HCT116 (cell line): ENCODE measurements around the gene EIF3F. TPM values are rescaled to one million over a fixed set of nuclear protein-coding genes. Genes with fewer than 3 reads are reported as not detected.

ENCODE experiments used
- ATAC-seq: fragments of 200-7000 bp; cut with Tn5 transposase; 2 replicates; pipeline ENCODE4 v1.9.1; 2020; ENCODE audit warnings: mild to moderate bottlenecking, moderate library complexity
- BruUV-seq: library from RNA; stranded (reverse); fragments of 400-500 nt; replicated peaks from 2 replicates; lab custom pipeline; 2021; lab: Mats Ljungman, UMichigan
- CTCF ChIA-PET: fragments of 300-600 bp; sonication (Branson Sonifier 250); formaldehyde crosslinking; loops from one replicate; lab custom pipeline; 2021; ENCODE audit warnings: antibody characterized with exemption; lab: Charles Lee
- POLR2A ChIA-PET: fragments of 300-600, 350-600 bp; sonication (Branson Sonifier 250); formaldehyde crosslinking; loops from one replicate; lab custom pipeline; 2021; ENCODE audit warnings: antibody characterized with exemption; lab: Charles Lee
- RAD21 ChIA-PET, 2 experiments: fragments of 300-600 bp; sonication (Branson Sonifier 250); formaldehyde crosslinking; loops; one replicate each; lab custom pipeline; 2023; ENCODE audit warnings: low total read pairs in 2 of 2; ENCODE audit not compliant: uncharacterized antibody in 2 of 2, unreplicated experiment in 2 of 2, low non-redundant PET in 1 of 2; lab: Charles Lee
- DNase-seq: peaks from one replicate; pipeline ENCODE4 v3.0.0-alpha.2; 2010; ENCODE audit warnings: low read depth, low spot score
- H2AFZ ChIP-seq: fragments of 200-600 bp; shearing (Covaris generic), sonication (generic); 2 replicates; pipeline ENCODE4 v1.6.1; 2017; ENCODE audit warnings: low read depth, mixed run types, mixed read lengths, antibody characterized with exemption, low read length; ENCODE audit not compliant: poor library complexity, severe bottlenecking
- H3K27ac ChIP-seq: 2 replicates; pipeline ENCODE4 v1.5.1; 2012; ENCODE audit warnings: low read depth, low read length
- H3K27me3 ChIP-seq: fragments of 200-600 bp; sonication (generic); 2 replicates; pipeline ENCODE4 v1.6.1; 2016; ENCODE audit warnings: mixed run types, low read length, mixed read lengths; ENCODE audit not compliant: insufficient read depth
- H3K36me3 ChIP-seq, 2 experiments: fragments of 200-500 bp in 1 of 2; fragments of 200-600 bp in 1 of 2; sonication (Bioruptor generic) in 1 of 2; sonication (generic) in 1 of 2; 2 replicates each; pipeline versions ENCODE4 v1.5.1 to v1.6.1; 2014 to 2016; ENCODE audit warnings: low read length in 2 of 2, inconsistent platforms in 1 of 2, mixed read lengths in 1 of 2, mixed run types in 1 of 2; ENCODE audit not compliant: insufficient read depth in 2 of 2, control insufficient read depth in 1 of 2
- H3K4me1 ChIP-seq, 2 experiments: fragments of 200-600 bp in 1 of 2; sonication (generic) in 1 of 2; 2 replicates each; pipeline versions ENCODE4 v1.5.1 to v1.6.1; 2012 to 2017; ENCODE audit warnings: low read length in 2 of 2, inconsistent platforms in 1 of 2, mild to moderate bottlenecking in 1 of 2, mixed read lengths in 1 of 2, mixed run types in 1 of 2, moderate library complexity in 1 of 2; ENCODE audit not compliant: insufficient read depth in 2 of 2, control insufficient read depth in 1 of 2
- H3K4me2 ChIP-seq: fragments of 200-600 bp; sonication (generic); 2 replicates; pipeline ENCODE4 v1.6.1; 2017; ENCODE audit warnings: mixed run types, low read length, mixed read lengths
- H3K4me3 ChIP-seq, 2 experiments: fragments of 200-600 bp in 1 of 2; sonication (generic) in 1 of 2; replicated peaks in 1 of 2; 2 replicates each; pipeline ENCODE4 v1.5.1; 2011 to 2016; ENCODE audit warnings: low read length in 2 of 2, control low read depth in 1 of 2, low read depth in 1 of 2, mild to moderate bottlenecking in 1 of 2, mixed read lengths in 1 of 2, mixed run types in 1 of 2
- H3K79me2 ChIP-seq: fragments of 200-600 bp; sonication (generic); 2 replicates; pipeline ENCODE4 v1.6.1; 2017; ENCODE audit warnings: mild to moderate bottlenecking, mixed run types, low read length, moderate library complexity, mixed read lengths; ENCODE audit not compliant: insufficient read depth
- H3K9ac ChIP-seq: fragments of 200-600 bp; sonication (generic); 2 replicates; pipeline ENCODE4 v1.6.1; 2016; ENCODE audit warnings: low read length, mixed read lengths
- H3K9me2 ChIP-seq: fragments of 200-600 bp; sonication (generic), shearing (Covaris generic); 2 replicates; pipeline ENCODE4 v1.6.1; 2017; ENCODE audit warnings: mixed run types, mild to moderate bottlenecking, moderate library complexity; ENCODE audit not compliant: insufficient read depth
- H3K9me3 ChIP-seq, 2 experiments: fragments of 200-500 bp in 1 of 2; fragments of 200-600 bp in 1 of 2; sonication (Bioruptor generic) in 1 of 2; sonication (generic) in 1 of 2; 2 replicates each; pipeline ENCODE4 v1.6.1; 2014 to 2017; ENCODE audit warnings: low read length in 2 of 2, mixed read lengths in 2 of 2, inconsistent platforms in 1 of 2, low read depth in 1 of 2, mild to moderate bottlenecking in 1 of 2, mixed run types in 1 of 2, moderate library complexity in 1 of 2; ENCODE audit not compliant: control insufficient read depth in 1 of 2, insufficient read depth in 1 of 2
- H4K20me1 ChIP-seq: fragments of 200-600 bp; sonication (generic), shearing (Covaris generic); 2 replicates; pipeline ENCODE4 v1.6.1; 2017; ENCODE audit warnings: mixed run types, mild to moderate bottlenecking, moderate library complexity; ENCODE audit not compliant: insufficient read depth
- CEBPB ChIP-seq: IDR thresholded peaks from 2 replicates; pipeline ENCODE4 v1.6.1; 2012; ENCODE audit warnings: low read depth
- EGR1 ChIP-seq: IDR thresholded peaks from 2 replicates; pipeline ENCODE4 v1.6.1; 2012; ENCODE audit warnings: low read depth
- ELF1 ChIP-seq: IDR thresholded peaks from 2 replicates; pipeline ENCODE4 v1.6.1; 2012; ENCODE audit warnings: low read depth, borderline replicate concordance
- FOSL1 ChIP-seq: IDR thresholded peaks from 2 replicates; pipeline ENCODE4 v1.6.1; 2012; ENCODE audit warnings: low read depth
- JUND ChIP-seq: IDR thresholded peaks from 2 replicates; pipeline ENCODE4 v1.6.1; 2012
- POLR2A ChIP-seq: IDR thresholded peaks from 2 replicates; pipeline ENCODE4 v1.7.0; 2011; ENCODE audit warnings: borderline replicate concordance; ENCODE audit not compliant: insufficient read depth, insufficient read length; ENCODE audit errors: extremely low read depth
- POLR2AphosphoS5 ChIP-seq: IDR thresholded peaks from 2 replicates; pipeline ENCODE4 v1.6.1; 2011; ENCODE audit warnings: mild to moderate bottlenecking, low read depth, low read length, moderate library complexity
- SP1 ChIP-seq: IDR thresholded peaks from 2 replicates; pipeline ENCODE4 v1.6.1; 2012; ENCODE audit warnings: low read depth
- SRF ChIP-seq: IDR thresholded peaks from 2 replicates; pipeline ENCODE4 v1.6.1; 2012; ENCODE audit warnings: low read depth
- TCF7L2 ChIP-seq: IDR thresholded peaks from 2 replicates; pipeline ENCODE4 v1.7.0; 2011; ENCODE audit warnings: borderline replicate concordance, inconsistent platforms; ENCODE audit not compliant: insufficient read depth, insufficient read length; ENCODE audit errors: extremely low read depth
- ZFX ChIP-seq: fragments of 450-650 bp; IDR thresholded peaks from 2 replicates; pipeline ENCODE4 v1.6.1; 2017
- intact Hi-C: fragments of 100-400 bp; cut with micrococcal nuclease; formaldehyde crosslinking; loops from 2 replicates; pipeline ENCODE4 v1.10.0; 2022
- total RNA-seq: library from RNA; stranded (reverse); gene quantifications from one replicate; pipeline ENCODE4 v1.2.1, GENCODE V29; 2021; ENCODE audit not compliant: unreplicated experiment
- TF ChIP-seq, protein P1 (sequence below), 3 experiments: fragments of 200-600 bp in 1 of 3; sonication (generic) in 1 of 3; IDR thresholded peaks in 2 of 3; conservative IDR thresholded peaks in 1 of 3; 2 replicates each; pipeline ENCODE4 v1.5.1; 2012 to 2017; ENCODE audit warnings: low read depth in 2 of 3, low read length in 2 of 3, antibody characterized with exemption in 1 of 3, borderline replicate concordance in 1 of 3, control low read depth in 1 of 3, mild to moderate bottlenecking in 1 of 3, mixed read lengths in 1 of 3, mixed run types in 1 of 3, moderate library complexity in 1 of 3; ENCODE audit not compliant: insufficient read depth in 1 of 3
- TF ChIP-seq, protein P2 (sequence below): IDR thresholded peaks from 2 replicates; pipeline ENCODE4 v1.6.1; 2012
- TF ChIP-seq, protein P3 (sequence below): IDR thresholded peaks from 2 replicates; pipeline ENCODE4 v1.6.1; 2012; ENCODE audit warnings: low read depth

Gene EIF3F
- total RNA-seq, 1 experiment from 2014 or later: 313 TPM

DNA sequence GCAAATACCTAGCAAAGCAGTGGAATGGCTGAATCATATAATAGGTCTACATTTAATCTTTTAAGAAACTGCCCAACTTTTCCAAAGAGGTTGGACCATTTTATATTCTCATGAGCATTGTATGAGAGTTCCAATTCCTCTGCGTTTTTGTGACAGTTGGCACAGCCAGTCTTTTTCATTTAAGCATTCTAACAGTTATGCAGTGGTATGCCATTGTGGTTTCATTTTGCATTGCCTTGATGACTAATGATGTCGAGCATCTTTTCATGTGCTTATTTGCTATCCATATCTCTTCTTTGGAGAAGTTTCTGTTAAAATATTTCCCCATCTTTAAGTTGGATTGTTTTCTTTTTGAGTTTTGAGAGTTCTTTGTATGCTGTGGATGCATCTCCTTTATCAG, 38.7 kb downstream of the EIF3F start:
- no peak for ATAC-seq
- intact Hi-C loops: no loop called here
- no peaks in the 10 kb centered on the region for H4K20me1 ChIP-seq
- TF ChIP-seq ELF1: no peak
- no peak for TF ChIP-seq TCF7L2
- TF ChIP-seq, protein P1, sequence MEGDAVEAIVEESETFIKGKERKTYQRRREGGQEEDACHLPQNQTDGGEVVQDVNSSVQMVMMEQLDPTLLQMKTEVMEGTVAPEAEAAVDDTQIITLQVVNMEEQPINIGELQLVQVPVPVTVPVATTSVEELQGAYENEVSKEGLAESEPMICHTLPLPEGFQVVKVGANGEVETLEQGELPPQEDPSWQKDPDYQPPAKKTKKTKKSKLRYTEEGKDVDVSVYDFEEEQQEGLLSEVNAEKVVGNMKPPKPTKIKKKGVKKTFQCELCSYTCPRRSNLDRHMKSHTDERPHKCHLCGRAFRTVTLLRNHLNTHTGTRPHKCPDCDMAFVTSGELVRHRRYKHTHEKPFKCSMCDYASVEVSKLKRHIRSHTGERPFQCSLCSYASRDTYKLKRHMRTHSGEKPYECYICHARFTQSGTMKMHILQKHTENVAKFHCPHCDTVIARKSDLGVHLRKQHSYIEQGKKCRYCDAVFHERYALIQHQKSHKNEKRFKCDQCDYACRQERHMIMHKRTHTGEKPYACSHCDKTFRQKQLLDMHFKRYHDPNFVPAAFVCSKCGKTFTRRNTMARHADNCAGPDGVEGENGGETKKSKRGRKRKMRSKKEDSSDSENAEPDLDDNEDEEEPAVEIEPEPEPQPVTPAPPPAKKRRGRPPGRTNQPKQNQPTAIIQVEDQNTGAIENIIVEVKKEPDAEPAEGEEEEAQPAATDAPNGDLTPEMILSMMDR (IDR thresholded peaks at IDR 0.05 in 2 of 3, conservative IDR thresholded peaks at IDR 0.05 in 1 of 3; ENCODE audit: borderline replicate concordance in 1 of 3, insufficient read depth in 1 of 3, low read depth in 2 of 3, low read length in 2 of 3): no peak
- TF ChIP-seq, protein P2, sequence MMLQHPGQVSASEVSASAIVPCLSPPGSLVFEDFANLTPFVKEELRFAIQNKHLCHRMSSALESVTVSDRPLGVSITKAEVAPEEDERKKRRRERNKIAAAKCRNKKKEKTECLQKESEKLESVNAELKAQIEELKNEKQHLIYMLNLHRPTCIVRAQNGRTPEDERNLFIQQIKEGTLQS: no peak
- TF ChIP-seq POLR2AphosphoS5: no peak
- TF ChIP-seq POLR2A: no peak
- H3K4me2 ChIP-seq: no peak overlapping the region
- no peaks in the 10 kb centered on the region for H3K79me2 ChIP-seq
- CTCF ChIA-PET: no interaction called here
- H3K4me3 ChIP-seq: no peak overlapping the region
- no peaks in the 10 kb centered on the region for H3K9me2 ChIP-seq
- no peak for DNase-seq
- H3K9ac ChIP-seq: no peak overlapping the region
- no peaks in the 10 kb centered on the region for H3K9me3 ChIP-seq
- BruUV-seq: no TSS peak
- H3K36me3 ChIP-seq: no peaks in the 10 kb centered on the region
- no peak overlapping the region for H3K27ac ChIP-seq
- POLR2A ChIA-PET: no interaction called here
- H2AFZ ChIP-seq: no peak overlapping the region
- no peaks in the 10 kb centered on the region; the same call in 1 of the 2 replicates for H3K27me3 ChIP-seq
- RAD21 ChIA-PET: no interaction called here
- H3K4me1 ChIP-seq: no peaks in the 10 kb centered on the region

DNA sequence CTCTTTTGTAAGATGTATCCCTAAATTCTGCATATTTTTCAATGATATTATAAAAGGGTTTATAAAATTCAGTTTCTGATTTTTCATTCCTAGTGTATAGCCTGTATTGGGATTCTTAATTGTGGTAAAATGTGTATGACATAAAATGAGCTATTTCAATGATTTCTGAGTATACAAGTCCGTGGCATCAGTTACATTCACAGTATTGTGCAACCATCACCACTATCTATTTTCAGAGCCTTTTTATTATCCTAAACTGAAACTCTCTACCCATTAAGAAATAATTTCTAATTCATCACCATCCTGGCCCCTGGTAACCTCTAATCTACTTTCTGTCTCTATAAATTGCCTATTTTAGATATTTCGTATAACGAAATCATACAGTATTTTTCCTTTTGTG, 39.8 kb downstream of the EIF3F start:
- Histone ChIP-seq H3K9ac (no peak overlapping the region), H3K27ac (no peak overlapping the region), H3K4me1 (no peaks in the 10 kb centered on the region), H2AFZ (no peak overlapping the region), H3K4me2 (no peak overlapping the region), H3K36me3 (no peaks in the 10 kb centered on the region), H3K79me2 (no peaks in the 10 kb centered on the region), H4K20me1 (no peaks in the 10 kb centered on the region), H3K4me3 (no peak overlapping the region), H3K27me3 (no peaks in the 10 kb centered on the region; the same call in 1 of the 2 replicates), H3K9me2 (no peaks in the 10 kb centered on the region), H3K9me3 (no peaks in the 10 kb centered on the region)
- no TSS peak for BruUV-seq
- intact Hi-C loops: no loop called here
- RAD21 ChIA-PET: no interaction called here
- ATAC-seq (no peak), DNase-seq (no peak)
- CTCF ChIA-PET: no interaction called here
- POLR2A ChIA-PET: no interaction called here
- TF ChIP-seq CEBPB (no peak), ZFX (no peak), POLR2AphosphoS5 (no peak), SP1 (no peak), JUND (no peak), FOSL1 (no peak), SRF (no peak), EGR1 (no peak)
- TF ChIP-seq, protein P3, sequence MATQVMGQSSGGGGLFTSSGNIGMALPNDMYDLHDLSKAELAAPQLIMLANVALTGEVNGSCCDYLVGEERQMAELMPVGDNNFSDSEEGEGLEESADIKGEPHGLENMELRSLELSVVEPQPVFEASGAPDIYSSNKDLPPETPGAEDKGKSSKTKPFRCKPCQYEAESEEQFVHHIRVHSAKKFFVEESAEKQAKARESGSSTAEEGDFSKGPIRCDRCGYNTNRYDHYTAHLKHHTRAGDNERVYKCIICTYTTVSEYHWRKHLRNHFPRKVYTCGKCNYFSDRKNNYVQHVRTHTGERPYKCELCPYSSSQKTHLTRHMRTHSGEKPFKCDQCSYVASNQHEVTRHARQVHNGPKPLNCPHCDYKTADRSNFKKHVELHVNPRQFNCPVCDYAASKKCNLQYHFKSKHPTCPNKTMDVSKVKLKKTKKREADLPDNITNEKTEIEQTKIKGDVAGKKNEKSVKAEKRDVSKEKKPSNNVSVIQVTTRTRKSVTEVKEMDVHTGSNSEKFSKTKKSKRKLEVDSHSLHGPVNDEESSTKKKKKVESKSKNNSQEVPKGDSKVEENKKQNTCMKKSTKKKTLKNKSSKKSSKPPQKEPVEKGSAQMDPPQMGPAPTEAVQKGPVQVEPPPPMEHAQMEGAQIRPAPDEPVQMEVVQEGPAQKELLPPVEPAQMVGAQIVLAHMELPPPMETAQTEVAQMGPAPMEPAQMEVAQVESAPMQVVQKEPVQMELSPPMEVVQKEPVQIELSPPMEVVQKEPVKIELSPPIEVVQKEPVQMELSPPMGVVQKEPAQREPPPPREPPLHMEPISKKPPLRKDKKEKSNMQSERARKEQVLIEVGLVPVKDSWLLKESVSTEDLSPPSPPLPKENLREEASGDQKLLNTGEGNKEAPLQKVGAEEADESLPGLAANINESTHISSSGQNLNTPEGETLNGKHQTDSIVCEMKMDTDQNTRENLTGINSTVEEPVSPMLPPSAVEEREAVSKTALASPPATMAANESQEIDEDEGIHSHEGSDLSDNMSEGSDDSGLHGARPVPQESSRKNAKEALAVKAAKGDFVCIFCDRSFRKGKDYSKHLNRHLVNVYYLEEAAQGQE: no peak
